ENCODE data around the gene NCOA7. TPM values are rescaled to one million over a fixed set of nuclear protein-coding genes. Genes with fewer than 3 reads are reported as not detected.
A peak's percentile ranks its signal among the peaks of the same experiment; 100 is the strongest.

NCOA7 gene
- total and polyA plus RNA-seq, 7 experiments from 2014 or later = 12.8 to 55.6 (median 31.9) TPM

DNA sequence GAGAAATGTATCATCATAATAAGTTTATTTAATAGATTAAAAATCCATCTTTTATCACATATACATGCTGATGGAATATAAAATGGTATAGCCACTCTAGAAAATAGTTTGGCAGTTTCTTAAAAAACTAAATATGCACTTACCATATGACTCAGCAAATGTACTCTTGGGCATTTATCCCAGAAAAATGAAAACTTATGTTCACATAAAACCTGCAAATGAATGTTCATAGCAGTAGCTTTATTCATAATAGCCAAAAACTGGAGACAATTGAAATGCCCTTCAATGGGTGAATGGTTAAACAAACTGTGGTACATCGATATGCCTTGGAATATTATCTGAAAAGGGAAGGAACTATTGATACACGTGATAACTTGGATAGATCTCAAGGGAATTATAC, 6.4 kb upstream of the NCOA7 start:
- Histone ChIP-seq H3K27ac (ENCODE audit: low read depth, low read length) (no peak overlapping the region), H3K36me3 (ENCODE audit: control insufficient read depth in 2 of 3, insufficient read depth in 3 of 3, low read length in 3 of 3) (no peaks in the 10 kb centered on the region), H3K4me1 (ENCODE audit: control insufficient read depth in 2 of 2, insufficient read depth in 2 of 2, low read length in 2 of 2) (peaks cover 10 to 27% of the 10 kb centered on the region in 2 donors), H3K4me3 (ENCODE audit: low read length) (no peak overlapping the region), H3K27me3 (ENCODE audit: control insufficient read depth in 2 of 2, insufficient read depth in 2 of 2, low read length in 2 of 2) (no peaks in the 10 kb centered on the region), H3K9me3 (ENCODE audit: control insufficient read depth in 2 of 3, low read length in 3 of 3) (no peaks in the 10 kb centered on the region)
- H3K27me3 Mint-ChIP-seq = no peaks in the 10 kb centered on the region
- DNase-seq (no peak), ATAC-seq (no peak)
- H3K36me3 Mint-ChIP-seq = peaks cover 0 to 12% (median 5%) of the 10 kb centered on the region in 5 donors
- intact Hi-C loops (cut with micrococcal nuclease) = loop anchor here (5.0 kb wide), 2 partner anchors 482 to 1733 kb away; partner anchors contain the start of genes HDDC2 (in 1 of the 2) and MTCL3 (in 1 of the 2)
- H3K27ac Mint-ChIP-seq = peak overlapping the region in 1 of 9 donors; percentile 52
- peaks cover 8 to 28% (median 24%) of the 10 kb centered on the region in 7 donors for H3K4me1 Mint-ChIP-seq
- CTCF ChIA-PET = interaction anchor here (1.0 to 1.4 kb wide), 2 partner anchors 9 to 172 kb away, joined by 3 to 8 read pairs; partner anchors contain the start of gene HINT3
- no peaks in the 10 kb centered on the region for H3K9me3 Mint-ChIP-seq
- POLR2A ChIA-PET = interaction anchor here (0.7 to 8.1 kb wide), 5 partner anchors 13 to 203 kb away, joined by 3 to 70 read pairs (median 3); partner anchors contain the start of gene HINT3
- no peak overlapping the region for H3K4me3 Mint-ChIP-seq

DNA sequence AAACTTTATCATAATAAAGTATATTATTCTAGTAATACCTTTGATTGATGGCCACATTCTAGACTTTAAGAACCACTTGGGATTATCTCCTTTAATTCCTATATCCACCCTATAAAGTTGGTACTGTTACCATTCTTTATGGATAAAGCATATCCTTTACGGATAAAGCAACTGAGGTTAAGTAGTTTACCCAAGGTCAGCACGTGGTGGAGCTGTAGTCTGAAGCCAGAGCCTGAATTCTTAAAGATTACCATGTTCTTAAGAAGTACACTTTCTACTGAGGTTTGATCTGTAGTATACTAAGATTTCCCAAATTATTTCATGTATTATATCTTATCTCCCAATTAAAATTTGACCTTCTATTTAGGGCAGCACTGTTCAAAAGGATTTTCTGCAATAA, 3.0 kb upstream of the NCOA7 start:
- ChIA-PET POLR2A (interaction anchor here (1.0 to 1.3 kb wide), 2 partner anchors 9 to 170 kb away, joined by 3 read pairs; no protein-coding TSS in a partner anchor), CTCF (interaction anchor here (1.4 kb wide), 1 partner anchor 43 kb away, joined by 7 read pairs; no protein-coding TSS in a partner anchor)
- H3K9me3 ChIP-seq (ENCODE audit: control insufficient read depth in 2 of 3, low read length in 3 of 3) = no peaks in the 10 kb centered on the region
- intact Hi-C loops (cut with micrococcal nuclease) = no loop called here
- no peak overlapping the region for H3K4me3 ChIP-seq (ENCODE audit: low read length)
- Mint-ChIP-seq H3K4me3 (peak overlapping the region in 1 of 10 donors; percentile 16), H3K27me3 (no peaks in the 10 kb centered on the region), H3K36me3 (peaks cover 0 to 14% (median 5%) of the 10 kb centered on the region in 5 donors), H3K4me1 (peaks cover 12 to 45% (median 41%) of the 10 kb centered on the region in 7 donors), H3K27ac (peak overlapping the region in 4 of 9 donors; percentile 33 to 100 (median 60)), H3K9me3 (no peaks in the 10 kb centered on the region)
- no peaks in the 10 kb centered on the region for H3K27me3 ChIP-seq (ENCODE audit: control insufficient read depth in 2 of 2, insufficient read depth in 2 of 2, low read length in 2 of 2)
- ATAC-seq = no peak
- H3K4me1 ChIP-seq (ENCODE audit: control insufficient read depth in 2 of 2, insufficient read depth in 2 of 2, low read length in 2 of 2) = peaks cover 25 to 32% of the 10 kb centered on the region in 2 donors
- no peak overlapping the region for H3K27ac ChIP-seq (ENCODE audit: low read depth, low read length)
- DNase-seq = no peak
- no peaks in the 10 kb centered on the region for H3K36me3 ChIP-seq (ENCODE audit: control insufficient read depth in 2 of 3, insufficient read depth in 3 of 3, low read length in 3 of 3)

DNA sequence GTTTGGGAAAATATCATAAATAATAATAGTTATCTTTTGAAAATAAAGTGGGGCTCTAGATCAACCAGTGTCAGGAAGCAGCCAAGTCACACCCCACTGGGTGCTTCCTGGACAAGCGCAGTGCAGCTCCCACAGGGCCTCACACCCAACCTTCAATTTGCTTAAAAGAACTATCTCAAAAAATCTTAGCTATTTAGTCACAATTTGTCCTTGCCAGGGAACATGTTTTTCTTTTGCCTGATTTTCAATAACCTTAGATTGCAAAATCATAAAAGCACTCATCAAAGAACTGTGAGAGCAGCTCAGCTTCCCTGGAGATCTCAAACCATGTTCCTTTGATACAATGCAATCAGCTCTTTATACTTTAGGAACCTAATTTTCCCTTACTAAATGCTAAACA, 1.6 kb upstream of the NCOA7 start:
- peak overlapping the region; percentile 80 for H3K4me3 ChIP-seq (ENCODE audit: low read length)
- peaks cover 24 to 54% (median 50%) of the 10 kb centered on the region in 7 donors for H3K4me1 Mint-ChIP-seq
- peaks cover 28 to 37% of the 10 kb centered on the region in 2 donors for H3K4me1 ChIP-seq (ENCODE audit: control insufficient read depth in 2 of 2, insufficient read depth in 2 of 2, low read length in 2 of 2)
- H3K36me3 ChIP-seq (ENCODE audit: control insufficient read depth in 2 of 3, insufficient read depth in 3 of 3, low read length in 3 of 3) = no peaks in the 10 kb centered on the region
- H3K27ac ChIP-seq (ENCODE audit: low read depth, low read length) = peak overlapping the region; percentile 96
- H3K9me3 ChIP-seq (ENCODE audit: control insufficient read depth in 2 of 3, low read length in 3 of 3) = no peaks in the 10 kb centered on the region
- POLR2A ChIA-PET = interaction anchor here (0.9 to 5.5 kb wide), 13 partner anchors 9 to 1477 kb away, joined by 3 to 356 read pairs (median 19); partner anchors contain the start of genes HDDC2, HINT3, RNF146 and TRMT11
- H3K36me3 Mint-ChIP-seq = peaks cover 0 to 16% (median 5%) of the 10 kb centered on the region in 5 donors
- intact Hi-C loops (cut with micrococcal nuclease) = loop anchor here in 1 of 2 donors (1.0 kb wide), 1 partner anchor 8 kb away; no protein-coding TSS in a partner anchor
- H3K27ac Mint-ChIP-seq = peak overlapping the region; percentile 97 to 100 (median 98)
- CTCF ChIA-PET = interaction anchor here (1.4 to 3.9 kb wide), 4 partner anchors 9 to 185 kb away, joined by 7 to 60 read pairs (median 24); partner anchors contain the start of gene HINT3
- no peaks in the 10 kb centered on the region for H3K27me3 Mint-ChIP-seq
- H3K9me3 Mint-ChIP-seq = no peaks in the 10 kb centered on the region
- DNase-seq (peak in 1 of 9 donors; percentile 13), ATAC-seq (no peak)
- peak overlapping the region; percentile 86 to 97 (median 92) for H3K4me3 Mint-ChIP-seq
- no peaks in the 10 kb centered on the region for H3K27me3 ChIP-seq (ENCODE audit: control insufficient read depth in 2 of 2, insufficient read depth in 2 of 2, low read length in 2 of 2)

DNA sequence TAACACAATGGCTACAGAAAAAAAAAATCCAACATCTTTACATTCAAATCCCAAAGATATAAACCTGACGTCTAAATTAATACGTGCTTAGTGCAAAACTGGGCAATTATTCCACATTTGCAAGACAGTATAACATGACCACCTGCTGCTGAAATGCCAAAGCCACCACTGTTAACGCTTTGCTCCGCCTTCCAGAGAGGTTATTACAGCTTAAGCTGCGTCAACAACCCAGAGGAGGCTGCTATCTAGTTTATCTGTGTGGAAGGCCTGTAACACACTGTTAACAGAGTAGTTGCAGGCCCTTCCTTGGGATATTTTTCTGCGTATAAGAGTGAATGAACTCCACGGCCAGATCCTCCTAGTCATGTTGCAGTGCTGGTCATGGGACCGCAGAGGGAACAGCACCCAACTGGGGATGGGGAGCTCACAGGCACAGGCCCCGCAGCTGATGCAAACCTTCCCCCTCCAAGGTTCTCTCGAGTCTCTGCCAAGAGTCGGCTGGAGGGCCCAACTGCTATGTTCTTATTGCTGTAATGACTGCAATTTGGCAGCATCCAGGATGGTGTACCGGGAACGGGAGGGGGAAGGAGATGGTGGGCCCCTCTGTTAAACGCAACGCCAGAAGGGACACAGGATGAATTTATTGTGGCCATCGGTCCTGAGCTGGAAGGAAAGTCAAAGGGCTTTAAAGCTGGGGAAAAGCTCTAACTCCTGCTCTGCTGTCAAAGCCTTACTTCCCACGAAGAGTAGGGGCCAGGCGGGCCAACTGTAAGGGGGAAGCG, 993 bp upstream of the NCOA7 start:
- H3K4me1 Mint-ChIP-seq = peaks cover 27 to 56% (median 49%) of the 10 kb centered on the region in 7 donors
- H3K9me3 Mint-ChIP-seq = no peaks in the 10 kb centered on the region
- H3K27ac Mint-ChIP-seq = peak overlapping the region; percentile 97 to 100 (median 98)
- peak; percentile 29 to 66 (median 57) for DNase-seq
- H3K27me3 ChIP-seq (ENCODE audit: control insufficient read depth in 2 of 2, insufficient read depth in 2 of 2, low read length in 2 of 2) = no peaks in the 10 kb centered on the region
- peaks cover 28 to 37% of the 10 kb centered on the region in 2 donors for H3K4me1 ChIP-seq (ENCODE audit: control insufficient read depth in 2 of 2, insufficient read depth in 2 of 2, low read length in 2 of 2)
- no peaks in the 10 kb centered on the region for H3K27me3 Mint-ChIP-seq
- H3K4me3 ChIP-seq (ENCODE audit: low read length) = peak overlapping the region; percentile 80
- CTCF ChIA-PET = interaction anchor here (0.8 to 3.9 kb wide), 8 partner anchors 9 to 478 kb away, joined by 3 to 60 read pairs (median 5); partner anchors contain the start of gene HINT3
- POLR2A ChIA-PET = interaction anchor here (0.6 to 5.5 kb wide), 35 partner anchors 9 to 1477 kb away, joined by 3 to 356 read pairs (median 5); partner anchors contain the start of genes HDDC2, HEY2, HINT3 and RNF146
- peak overlapping the region; percentile 96 for H3K27ac ChIP-seq (ENCODE audit: low read depth, low read length)
- no peaks in the 10 kb centered on the region for H3K36me3 ChIP-seq (ENCODE audit: control insufficient read depth in 2 of 3, insufficient read depth in 3 of 3, low read length in 3 of 3)
- peak overlapping the region; percentile 86 to 97 (median 92) for H3K4me3 Mint-ChIP-seq
- H3K36me3 Mint-ChIP-seq = peaks cover 0 to 13% (median 5%) of the 10 kb centered on the region in 5 donors
- H3K9me3 ChIP-seq (ENCODE audit: control insufficient read depth in 2 of 3, low read length in 3 of 3) = no peaks in the 10 kb centered on the region
- peak; percentile 32 for ATAC-seq
- intact Hi-C loops (cut with micrococcal nuclease) = loop anchor here (1.0 to 2.0 kb wide), 8 partner anchors 8 to 1727 kb away; partner anchors contain the start of genes CENPW (in 2 of the 2), TRMT11 (in 2 of the 2), HEY2 (in 1 of the 2) and HINT3 (in 1 of the 2)

DNA sequence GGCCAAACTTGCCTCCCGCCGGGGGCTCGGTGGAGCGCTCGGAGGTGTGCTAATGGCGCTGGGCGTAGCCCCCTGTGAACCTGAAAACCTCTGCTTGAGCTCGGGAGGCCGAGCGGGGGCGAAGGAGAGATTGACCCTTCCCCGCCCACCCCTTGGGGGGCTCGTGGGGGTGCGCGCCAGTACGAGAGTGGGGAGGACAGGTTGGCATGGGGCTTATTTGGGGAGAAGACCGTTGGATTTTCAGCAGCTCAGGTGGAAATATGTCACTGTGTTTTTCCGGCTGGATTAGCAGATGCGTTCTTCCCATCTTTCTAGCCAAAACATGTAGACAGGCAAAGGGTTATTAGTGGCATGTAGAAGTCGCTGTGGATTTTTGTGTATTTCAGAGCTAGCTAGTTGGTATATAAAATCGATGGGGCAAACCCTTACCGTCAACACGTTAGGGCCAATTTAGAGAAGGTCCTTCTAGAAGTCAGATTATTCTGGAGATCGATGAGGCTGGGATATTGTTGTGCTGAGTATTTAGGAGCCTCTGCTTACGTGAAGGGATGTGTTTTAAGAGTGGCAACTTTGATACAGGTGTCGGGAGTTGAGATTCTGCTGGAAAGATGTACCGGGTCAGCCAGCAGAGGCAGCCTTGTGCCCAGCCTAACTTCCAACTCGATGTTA, 525 bp downstream of the NCOA7 start:
- DNase-seq = peak in 8 of 9 donors; percentile 34 to 69 (median 60)
- peak overlapping the region; percentile 80 for H3K4me3 ChIP-seq (ENCODE audit: low read length)

More for the DNA sequence above, 525 bp downstream of the NCOA7 start:
- peak overlapping the region; percentile 96 for H3K27ac ChIP-seq (ENCODE audit: low read depth, low read length)
- intact Hi-C loops (cut with micrococcal nuclease) = loop anchor here (1.0 to 2.0 kb wide), 9 partner anchors 12 to 1726 kb away; partner anchors contain the start of genes CENPW (in 2 of the 2) and HINT3 (in 1 of the 2)
- H3K36me3 Mint-ChIP-seq = peaks cover 4 to 15% (median 5%) of the 10 kb centered on the region in 5 donors
- no peaks in the 10 kb centered on the region for H3K9me3 ChIP-seq (ENCODE audit: control insufficient read depth in 2 of 3, low read length in 3 of 3)
- peak overlapping the region; percentile 77 to 98 (median 92) for H3K4me3 Mint-ChIP-seq
- H3K4me1 Mint-ChIP-seq = peaks cover 30 to 62% (median 51%) of the 10 kb centered on the region in 7 donors
- no peaks in the 10 kb centered on the region for H3K27me3 Mint-ChIP-seq
- no peaks in the 10 kb centered on the region for H3K9me3 Mint-ChIP-seq
- H3K27me3 ChIP-seq (ENCODE audit: control insufficient read depth in 2 of 2, insufficient read depth in 2 of 2, low read length in 2 of 2) = no peaks in the 10 kb centered on the region
- peak overlapping the region; percentile 79 to 100 (median 91) for H3K27ac Mint-ChIP-seq
- CTCF ChIA-PET = interaction anchor here (0.5 to 3.9 kb wide), 22 partner anchors 11 to 479 kb away, joined by 3 to 60 read pairs (median 4); partner anchors contain the start of gene HINT3
- peak; percentile 55 for ATAC-seq
- POLR2A ChIA-PET = interaction anchor here (0.5 to 5.5 kb wide), 40 partner anchors 8 to 723 kb away, joined by 3 to 356 read pairs (median 5); partner anchors contain the start of genes HDDC2, HEY2, HINT3 and TRMT11
- no peaks in the 10 kb centered on the region for H3K36me3 ChIP-seq (ENCODE audit: control insufficient read depth in 2 of 3, insufficient read depth in 3 of 3, low read length in 3 of 3)
- peaks cover 28 to 37% of the 10 kb centered on the region in 2 donors for H3K4me1 ChIP-seq (ENCODE audit: control insufficient read depth in 2 of 2, insufficient read depth in 2 of 2, low read length in 2 of 2)
